ENCODE data around the gene PALM. TPM values are rescaled to one million over a fixed set of nuclear protein-coding genes. Genes with fewer than 3 reads are reported as not detected.

Gene PALM
- total and polyA plus RNA-seq, 10 of the 15 experiments (the other 5 are each of a cell fraction or from before 2014, with no cell fraction given), result 0.09 to 0.95 (median 0.23) TPM; not detected in 2

GRCh38 chr19:711254-711653 is 2.5 kb downstream of the PALM start (continued):
- TF ChIP-seq ZNF274 (IDR thresholded peaks at IDR 0.05; ENCODE audit: insufficient read depth, insufficient read length), result no peak
- no peak for TF ChIP-seq DPF2 (IDR thresholded peaks at IDR 0.05)
- TF ChIP-seq, protein P1, sequence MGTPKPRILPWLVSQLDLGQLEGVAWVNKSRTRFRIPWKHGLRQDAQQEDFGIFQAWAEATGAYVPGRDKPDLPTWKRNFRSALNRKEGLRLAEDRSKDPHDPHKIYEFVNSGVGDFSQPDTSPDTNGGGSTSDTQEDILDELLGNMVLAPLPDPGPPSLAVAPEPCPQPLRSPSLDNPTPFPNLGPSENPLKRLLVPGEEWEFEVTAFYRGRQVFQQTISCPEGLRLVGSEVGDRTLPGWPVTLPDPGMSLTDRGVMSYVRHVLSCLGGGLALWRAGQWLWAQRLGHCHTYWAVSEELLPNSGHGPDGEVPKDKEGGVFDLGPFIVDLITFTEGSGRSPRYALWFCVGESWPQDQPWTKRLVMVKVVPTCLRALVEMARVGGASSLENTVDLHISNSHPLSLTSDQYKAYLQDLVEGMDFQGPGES (IDR thresholded peaks at IDR 0.05), result no peak
- TF ChIP-seq NRF1 (conservative IDR thresholded peaks at IDR 0.05; ENCODE audit: low read depth, low read length), result no peak
- TF ChIP-seq ZNF217 (IDR thresholded peaks at IDR 0.05), result no peak

GRCh38 chr19:715347-715746 is 6.6 kb downstream of the PALM start:
- BruUV-seq (replicated peaks), result no TSS peak
- ChIA-PET POLR2A (no interaction called here), RAD21 (ENCODE audit: unreplicated experiment) (interaction anchor here (0.6 kb wide), 1 partner anchor 17 kb away, joined by 3 read pairs; no protein-coding TSS in a partner anchor), SMC1A (ENCODE audit: uncharacterized antibody, unreplicated experiment) (no interaction called here), CTCF (no interaction called here)
- DNase-seq (ENCODE audit: low read depth, low spot score) (no peak), ATAC-seq (no peak), FAIRE-seq (no peak)
- H3K27ac ChIP-seq (ENCODE audit: control insufficient read depth, insufficient read depth), result no peak overlapping the region
- H3K9me3 ChIP-seq (replicated peaks; ENCODE audit: control insufficient read depth, insufficient read depth, low read length), result peaks cover 5% of the 10 kb centered on the region; the same call in 1 of the 3 replicates
- no peak overlapping the region for H2AFZ ChIP-seq (ENCODE audit: control insufficient read depth, low read depth, low read length)
- no peak overlapping the region for H3K4me3 ChIP-seq
- TF ChIP-seq SIX5 (IDR thresholded peaks at IDR 0.05; ENCODE audit: low read depth, low read length, severe bottlenecking) (no peak), NFIC (IDR thresholded peaks at IDR 0.05; ENCODE audit: low read depth, low read length) (no peak), NFYB (IDR thresholded peaks at IDR 0.05; ENCODE audit: insufficient read depth, low read depth, low read length) (no peak), NR2F1 (conservative IDR thresholded peaks at IDR 0.05) (no peak)
- in situ Hi-C loops (cut with MboI) (no loop called here), intact Hi-C loops (cut with micrococcal nuclease; ENCODE audit: unreplicated experiment) (no loop called here)
- H3K27me3 ChIP-seq (replicated peaks in 1 of 2; ENCODE audit: control insufficient read depth in 2 of 2, insufficient read depth in 2 of 2, low read length in 1 of 2), result no peaks in the 10 kb centered on the region
- WGBS (ENCODE audit: insufficient coverage, insufficient replicate concordance, low lambda C conversion rate, missing lambda C conversion rate), result 4% methylated on average over 3 of the region's 3 CpGs
- no peaks in the 10 kb centered on the region for H3K36me3 ChIP-seq (ENCODE audit: control insufficient read depth in 2 of 2, insufficient read depth in 2 of 2, low read length in 1 of 2)
- no peak overlapping the region for H3K9ac ChIP-seq (ENCODE audit: control insufficient read depth, insufficient read depth, low read length)
- H3K4me1 ChIP-seq (ENCODE audit: control insufficient read depth, insufficient read depth, low read length), result no peaks in the 10 kb centered on the region; the same call in 1 of the 2 replicates
- no peak overlapping the region for H3K4me2 ChIP-seq (ENCODE audit: control insufficient read depth, insufficient read depth)
- no peaks in the 10 kb centered on the region for H3K79me2 ChIP-seq (ENCODE audit: control insufficient read depth, insufficient read depth, low read length)
- H4K20me1 ChIP-seq (ENCODE audit: control insufficient read depth, insufficient read depth), result no peaks in the 10 kb centered on the region
